Fibroblast of the aortic adventitia (primary cell): ENCODE results near the gene OXLD1. TPM values are rescaled to one million over a fixed set of nuclear protein-coding genes. Genes with fewer than 3 reads are reported as not detected.

Experiments used
- DNase-seq: peaks from one replicate; pipeline ENCODE4 v3.0.0-alpha.2; 2010; ENCODE audit warnings: low read depth
- H3K4me3 ChIP-seq: 2 replicates; pipeline ENCODE4 v1.5.1; 2011; ENCODE audit warnings: low read depth, mild to moderate bottlenecking, control low read depth, low read length, moderate library complexity
- CTCF ChIP-seq: IDR thresholded peaks from 2 replicates; pipeline ENCODE4 v1.5.1; 2011; ENCODE audit warnings: mild to moderate bottlenecking, low read length, control low read depth, inconsistent platforms; ENCODE audit not compliant: insufficient read depth
- total RNA-seq: library from RNA; depleted of rRNA; stranded (reverse); fragments of >200 nt; gene quantifications from 2 replicates; pipeline ENCODE4 v1.2.3, GENCODE V29; 2012; ENCODE audit warnings: low replicate concordance

The OXLD1 gene
- total RNA-seq, 1 donor, result 20.7 TPM

GRCh38 chr17:81712468-81713003, 46.1 kb upstream of the OXLD1 start:
- H3K4me3 ChIP-seq, result peak overlapping the region; percentile 72
- TF ChIP-seq CTCF, result no peak
- DNase-seq, result no peak

- no peak for TF ChIP-seq CTCF
- peak within 1 kb of the TSS; percentile 72 for H3K4me3 ChIP-seq
- peak; percentile 51 for DNase-seq
Measured at GRCh38 chr17:81711814-81712467, 45.5 kb upstream of the OXLD1 start, which contains the start of gene SLC25A10. TSS of gene SLC25A10 (plus strand) at chr17:81712284. CDS start at chr17:81712427, 143 bp downstream.

- H3K4me3 ChIP-seq, result no peak overlapping the region
- DNase-seq, result no peak
- no peak for TF ChIP-seq CTCF
Measured at GRCh38 chr17:81710514-81711308, 44.3 kb upstream of the OXLD1 start.

- no peak for TF ChIP-seq CTCF
- DNase-seq, result no peak
- H3K4me3 ChIP-seq, result no peak overlapping the region
Measured at GRCh38 chr17:81708739-81709185, 42.4 kb upstream of the OXLD1 start.

GRCh38 chr17:81707725-81708646, 41.6 kb upstream of the OXLD1 start:
- TF ChIP-seq CTCF, result no peak
- H3K4me3 ChIP-seq, result no peak overlapping the region
- no peak for DNase-seq
